HCT116 (cell line): ENCODE measurements around the gene CFAP99. TPM values are rescaled to one million over a fixed set of nuclear protein-coding genes. Genes with fewer than 3 reads are reported as not detected.

Experiments used
- ATAC-seq: fragments of 200-7000 bp; cut with Tn5 transposase; 2 replicates; pipeline ENCODE4 v1.9.1; 2020; ENCODE audit warnings: mild to moderate bottlenecking, moderate library complexity
- BruUV-seq: library from RNA; stranded (reverse); fragments of 400-500 nt; replicated peaks from 2 replicates; lab custom pipeline; 2021; lab: Mats Ljungman, UMichigan
- CTCF ChIA-PET: fragments of 300-600 bp; sonication (Branson Sonifier 250); formaldehyde crosslinking; loops from one replicate; lab custom pipeline; 2021; ENCODE audit warnings: antibody characterized with exemption; lab: Charles Lee
- POLR2A ChIA-PET: fragments of 300-600, 350-600 bp; sonication (Branson Sonifier 250); formaldehyde crosslinking; loops from one replicate; lab custom pipeline; 2021; ENCODE audit warnings: antibody characterized with exemption; lab: Charles Lee
- RAD21 ChIA-PET, 2 experiments: fragments of 300-600 bp; sonication (Branson Sonifier 250); formaldehyde crosslinking; loops; one replicate each; lab custom pipeline; 2023; ENCODE audit warnings: low total read pairs in 2 of 2; ENCODE audit not compliant: uncharacterized antibody in 2 of 2, unreplicated experiment in 2 of 2, low non-redundant PET in 1 of 2; lab: Charles Lee
- DNase-seq: peaks from one replicate; pipeline ENCODE4 v3.0.0-alpha.2; 2010; ENCODE audit warnings: low read depth, low spot score
- H2AFZ ChIP-seq: fragments of 200-600 bp; shearing (Covaris generic), sonication (generic); 2 replicates; pipeline ENCODE4 v1.6.1; 2017; ENCODE audit warnings: low read depth, mixed run types, mixed read lengths, antibody characterized with exemption, low read length; ENCODE audit not compliant: poor library complexity, severe bottlenecking
- H3K27ac ChIP-seq: 2 replicates; pipeline ENCODE4 v1.5.1; 2012; ENCODE audit warnings: low read depth, low read length
- H3K27me3 ChIP-seq: fragments of 200-600 bp; sonication (generic); 2 replicates; pipeline ENCODE4 v1.6.1; 2016; ENCODE audit warnings: mixed run types, low read length, mixed read lengths; ENCODE audit not compliant: insufficient read depth
- H3K36me3 ChIP-seq, 2 experiments: fragments of 200-500 bp in 1 of 2; fragments of 200-600 bp in 1 of 2; sonication (Bioruptor generic) in 1 of 2; sonication (generic) in 1 of 2; 2 replicates each; pipeline versions ENCODE4 v1.5.1 to v1.6.1; 2014 to 2016; ENCODE audit warnings: low read length in 2 of 2, inconsistent platforms in 1 of 2, mixed read lengths in 1 of 2, mixed run types in 1 of 2; ENCODE audit not compliant: insufficient read depth in 2 of 2, control insufficient read depth in 1 of 2
- H3K4me1 ChIP-seq, 2 experiments: fragments of 200-600 bp in 1 of 2; sonication (generic) in 1 of 2; 2 replicates each; pipeline versions ENCODE4 v1.5.1 to v1.6.1; 2012 to 2017; ENCODE audit warnings: low read length in 2 of 2, inconsistent platforms in 1 of 2, mild to moderate bottlenecking in 1 of 2, mixed read lengths in 1 of 2, mixed run types in 1 of 2, moderate library complexity in 1 of 2; ENCODE audit not compliant: insufficient read depth in 2 of 2, control insufficient read depth in 1 of 2
- H3K4me2 ChIP-seq: fragments of 200-600 bp; sonication (generic); 2 replicates; pipeline ENCODE4 v1.6.1; 2017; ENCODE audit warnings: mixed run types, low read length, mixed read lengths
- H3K4me3 ChIP-seq, 2 experiments: fragments of 200-600 bp in 1 of 2; sonication (generic) in 1 of 2; replicated peaks in 1 of 2; 2 replicates each; pipeline ENCODE4 v1.5.1; 2011 to 2016; ENCODE audit warnings: low read length in 2 of 2, control low read depth in 1 of 2, low read depth in 1 of 2, mild to moderate bottlenecking in 1 of 2, mixed read lengths in 1 of 2, mixed run types in 1 of 2
- H3K79me2 ChIP-seq: fragments of 200-600 bp; sonication (generic); 2 replicates; pipeline ENCODE4 v1.6.1; 2017; ENCODE audit warnings: mild to moderate bottlenecking, mixed run types, low read length, moderate library complexity, mixed read lengths; ENCODE audit not compliant: insufficient read depth
- H3K9ac ChIP-seq: fragments of 200-600 bp; sonication (generic); 2 replicates; pipeline ENCODE4 v1.6.1; 2016; ENCODE audit warnings: low read length, mixed read lengths
- H3K9me2 ChIP-seq: fragments of 200-600 bp; sonication (generic), shearing (Covaris generic); 2 replicates; pipeline ENCODE4 v1.6.1; 2017; ENCODE audit warnings: mixed run types, mild to moderate bottlenecking, moderate library complexity; ENCODE audit not compliant: insufficient read depth
- H3K9me3 ChIP-seq, 2 experiments: fragments of 200-500 bp in 1 of 2; fragments of 200-600 bp in 1 of 2; sonication (Bioruptor generic) in 1 of 2; sonication (generic) in 1 of 2; 2 replicates each; pipeline ENCODE4 v1.6.1; 2014 to 2017; ENCODE audit warnings: low read length in 2 of 2, mixed read lengths in 2 of 2, inconsistent platforms in 1 of 2, low read depth in 1 of 2, mild to moderate bottlenecking in 1 of 2, mixed run types in 1 of 2, moderate library complexity in 1 of 2; ENCODE audit not compliant: control insufficient read depth in 1 of 2, insufficient read depth in 1 of 2
- H4K20me1 ChIP-seq: fragments of 200-600 bp; sonication (generic), shearing (Covaris generic); 2 replicates; pipeline ENCODE4 v1.6.1; 2017; ENCODE audit warnings: mixed run types, mild to moderate bottlenecking, moderate library complexity; ENCODE audit not compliant: insufficient read depth
- CBX3 ChIP-seq: IDR thresholded peaks from 2 replicates; pipeline ENCODE4 v1.6.1; 2012; ENCODE audit warnings: low read depth
- CEBPB ChIP-seq: IDR thresholded peaks from 2 replicates; pipeline ENCODE4 v1.6.1; 2012; ENCODE audit warnings: low read depth
- EGR1 ChIP-seq: IDR thresholded peaks from 2 replicates; pipeline ENCODE4 v1.6.1; 2012; ENCODE audit warnings: low read depth
- EZH2phosphoT487 ChIP-seq: fragments of 200-600 bp; IDR thresholded peaks from 2 replicates; pipeline ENCODE4 v1.6.1; 2018; ENCODE audit warnings: antibody characterized with exemption, borderline replicate concordance
- FOSL1 ChIP-seq: IDR thresholded peaks from 2 replicates; pipeline ENCODE4 v1.6.1; 2012; ENCODE audit warnings: low read depth
- JUND ChIP-seq: IDR thresholded peaks from 2 replicates; pipeline ENCODE4 v1.6.1; 2012
- POLR2A ChIP-seq: IDR thresholded peaks from 2 replicates; pipeline ENCODE4 v1.7.0; 2011; ENCODE audit warnings: borderline replicate concordance; ENCODE audit not compliant: insufficient read depth, insufficient read length; ENCODE audit errors: extremely low read depth
- POLR2AphosphoS5 ChIP-seq: IDR thresholded peaks from 2 replicates; pipeline ENCODE4 v1.6.1; 2011; ENCODE audit warnings: mild to moderate bottlenecking, low read depth, low read length, moderate library complexity
- RAD21 ChIP-seq: IDR thresholded peaks from 2 replicates; pipeline ENCODE4 v1.6.1; 2012; ENCODE audit warnings: low read depth, mild to moderate bottlenecking
- SP1 ChIP-seq: IDR thresholded peaks from 2 replicates; pipeline ENCODE4 v1.6.1; 2012; ENCODE audit warnings: low read depth
- TCF7L2 ChIP-seq: IDR thresholded peaks from 2 replicates; pipeline ENCODE4 v1.7.0; 2011; ENCODE audit warnings: borderline replicate concordance, inconsistent platforms; ENCODE audit not compliant: insufficient read depth, insufficient read length; ENCODE audit errors: extremely low read depth
- ZFX ChIP-seq: fragments of 450-650 bp; IDR thresholded peaks from 2 replicates; pipeline ENCODE4 v1.6.1; 2017
- intact Hi-C: fragments of 100-400 bp; cut with micrococcal nuclease; formaldehyde crosslinking; loops from 2 replicates; pipeline ENCODE4 v1.10.0; 2022
- total RNA-seq: library from RNA; stranded (reverse); gene quantifications from one replicate; pipeline ENCODE4 v1.2.1, GENCODE V29; 2021; ENCODE audit not compliant: unreplicated experiment
- TF ChIP-seq, protein P1 (sequence below): IDR thresholded peaks from 2 replicates; pipeline ENCODE4 v1.6.1; 2012; ENCODE audit warnings: low read depth
- TF ChIP-seq, protein P2 (sequence below): IDR thresholded peaks from 2 replicates; pipeline ENCODE4 v1.6.1; 2012
- TF ChIP-seq, protein P3 (sequence below), 3 experiments: fragments of 200-600 bp in 1 of 3; sonication (generic) in 1 of 3; IDR thresholded peaks in 2 of 3; conservative IDR thresholded peaks in 1 of 3; 2 replicates each; pipeline ENCODE4 v1.5.1; 2012 to 2017; ENCODE audit warnings: low read depth in 2 of 3, low read length in 2 of 3, antibody characterized with exemption in 1 of 3, borderline replicate concordance in 1 of 3, control low read depth in 1 of 3, mild to moderate bottlenecking in 1 of 3, mixed read lengths in 1 of 3, mixed run types in 1 of 3, moderate library complexity in 1 of 3; ENCODE audit not compliant: insufficient read depth in 1 of 3

The CFAP99 gene
- total RNA-seq, 1 experiment from 2014 or later = 0.42 TPM

GRCh38 chr4:2492970-2493369 is 74.2 kb downstream of the CFAP99 start (continued):
- TF ChIP-seq, protein P1, sequence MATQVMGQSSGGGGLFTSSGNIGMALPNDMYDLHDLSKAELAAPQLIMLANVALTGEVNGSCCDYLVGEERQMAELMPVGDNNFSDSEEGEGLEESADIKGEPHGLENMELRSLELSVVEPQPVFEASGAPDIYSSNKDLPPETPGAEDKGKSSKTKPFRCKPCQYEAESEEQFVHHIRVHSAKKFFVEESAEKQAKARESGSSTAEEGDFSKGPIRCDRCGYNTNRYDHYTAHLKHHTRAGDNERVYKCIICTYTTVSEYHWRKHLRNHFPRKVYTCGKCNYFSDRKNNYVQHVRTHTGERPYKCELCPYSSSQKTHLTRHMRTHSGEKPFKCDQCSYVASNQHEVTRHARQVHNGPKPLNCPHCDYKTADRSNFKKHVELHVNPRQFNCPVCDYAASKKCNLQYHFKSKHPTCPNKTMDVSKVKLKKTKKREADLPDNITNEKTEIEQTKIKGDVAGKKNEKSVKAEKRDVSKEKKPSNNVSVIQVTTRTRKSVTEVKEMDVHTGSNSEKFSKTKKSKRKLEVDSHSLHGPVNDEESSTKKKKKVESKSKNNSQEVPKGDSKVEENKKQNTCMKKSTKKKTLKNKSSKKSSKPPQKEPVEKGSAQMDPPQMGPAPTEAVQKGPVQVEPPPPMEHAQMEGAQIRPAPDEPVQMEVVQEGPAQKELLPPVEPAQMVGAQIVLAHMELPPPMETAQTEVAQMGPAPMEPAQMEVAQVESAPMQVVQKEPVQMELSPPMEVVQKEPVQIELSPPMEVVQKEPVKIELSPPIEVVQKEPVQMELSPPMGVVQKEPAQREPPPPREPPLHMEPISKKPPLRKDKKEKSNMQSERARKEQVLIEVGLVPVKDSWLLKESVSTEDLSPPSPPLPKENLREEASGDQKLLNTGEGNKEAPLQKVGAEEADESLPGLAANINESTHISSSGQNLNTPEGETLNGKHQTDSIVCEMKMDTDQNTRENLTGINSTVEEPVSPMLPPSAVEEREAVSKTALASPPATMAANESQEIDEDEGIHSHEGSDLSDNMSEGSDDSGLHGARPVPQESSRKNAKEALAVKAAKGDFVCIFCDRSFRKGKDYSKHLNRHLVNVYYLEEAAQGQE = no peak
- TF ChIP-seq JUND (no peak), SP1 (no peak), POLR2A (no peak)
- TF ChIP-seq, protein P2, sequence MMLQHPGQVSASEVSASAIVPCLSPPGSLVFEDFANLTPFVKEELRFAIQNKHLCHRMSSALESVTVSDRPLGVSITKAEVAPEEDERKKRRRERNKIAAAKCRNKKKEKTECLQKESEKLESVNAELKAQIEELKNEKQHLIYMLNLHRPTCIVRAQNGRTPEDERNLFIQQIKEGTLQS = no peak
- TF ChIP-seq, all 23 proteins: peak for 0

GRCh38 chr4:2494992-2495391 is 76.2 kb downstream of the CFAP99 start:
- DNase-seq = no peak
- POLR2A ChIA-PET = no interaction called here
- H3K36me3 ChIP-seq = peaks cover 38 to 48% of the 10 kb centered on the region in 2 experiments
- no TSS peak for BruUV-seq
- intact Hi-C loops = no loop called here
- H3K79me2 ChIP-seq = peaks cover 90% of the 10 kb centered on the region
- RAD21 ChIA-PET = no interaction called here
- no peaks in the 10 kb centered on the region for H3K9me2 ChIP-seq
- H4K20me1 ChIP-seq = peaks cover 5% of the 10 kb centered on the region; the same call in 1 of the 2 replicates
- no peak for ATAC-seq
- CTCF ChIA-PET = no interaction called here
- H2AFZ ChIP-seq = no peak overlapping the region
- TF ChIP-seq CBX3 = no peak
- TF ChIP-seq, protein P3, sequence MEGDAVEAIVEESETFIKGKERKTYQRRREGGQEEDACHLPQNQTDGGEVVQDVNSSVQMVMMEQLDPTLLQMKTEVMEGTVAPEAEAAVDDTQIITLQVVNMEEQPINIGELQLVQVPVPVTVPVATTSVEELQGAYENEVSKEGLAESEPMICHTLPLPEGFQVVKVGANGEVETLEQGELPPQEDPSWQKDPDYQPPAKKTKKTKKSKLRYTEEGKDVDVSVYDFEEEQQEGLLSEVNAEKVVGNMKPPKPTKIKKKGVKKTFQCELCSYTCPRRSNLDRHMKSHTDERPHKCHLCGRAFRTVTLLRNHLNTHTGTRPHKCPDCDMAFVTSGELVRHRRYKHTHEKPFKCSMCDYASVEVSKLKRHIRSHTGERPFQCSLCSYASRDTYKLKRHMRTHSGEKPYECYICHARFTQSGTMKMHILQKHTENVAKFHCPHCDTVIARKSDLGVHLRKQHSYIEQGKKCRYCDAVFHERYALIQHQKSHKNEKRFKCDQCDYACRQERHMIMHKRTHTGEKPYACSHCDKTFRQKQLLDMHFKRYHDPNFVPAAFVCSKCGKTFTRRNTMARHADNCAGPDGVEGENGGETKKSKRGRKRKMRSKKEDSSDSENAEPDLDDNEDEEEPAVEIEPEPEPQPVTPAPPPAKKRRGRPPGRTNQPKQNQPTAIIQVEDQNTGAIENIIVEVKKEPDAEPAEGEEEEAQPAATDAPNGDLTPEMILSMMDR (IDR thresholded peaks at IDR 0.05 in 2 of 3, conservative IDR thresholded peaks at IDR 0.05 in 1 of 3; ENCODE audit: borderline replicate concordance in 1 of 3, insufficient read depth in 1 of 3, low read depth in 2 of 3, low read length in 2 of 3) = no peak
- no peak for TF ChIP-seq TCF7L2
- TF ChIP-seq FOSL1 = no peak
- no peak for TF ChIP-seq POLR2AphosphoS5
- TF ChIP-seq CEBPB = no peak
- no peak for TF ChIP-seq EZH2phosphoT487
- TF ChIP-seq SP1 = no peak
- TF ChIP-seq EGR1 = no peak
- TF ChIP-seq ZFX = no peak
- no peak for TF ChIP-seq RAD21
- no peak for TF ChIP-seq JUND
- TF ChIP-seq, protein P2 = no peak
- H3K4me1 ChIP-seq = no peaks in the 10 kb centered on the region
- H3K4me3 ChIP-seq = no peak overlapping the region
- H3K27me3 ChIP-seq = no peaks in the 10 kb centered on the region
- H3K4me2 ChIP-seq = no peak overlapping the region
- H3K27ac ChIP-seq = no peak overlapping the region
- no peaks in the 10 kb centered on the region for H3K9me3 ChIP-seq
- no peak overlapping the region for H3K9ac ChIP-seq
